ENCODE data around the gene SPATA13. TPM values are rescaled to one million over a fixed set of nuclear protein-coding genes. Genes with fewer than 3 reads are reported as not detected.

The SPATA13 gene
- total RNA-seq, 1 experiment from 2014 or later, result 14.1 TPM

GRCh38 chr13:24115671-24116070, 44.8 kb upstream of the SPATA13 start:
- H2BK15ac ChIP-seq (ENCODE audit: low read depth, low read length), result no peak overlapping the region
- H3K4me2 ChIP-seq (ENCODE audit: insufficient read depth, insufficient read length, low read length), result no peak overlapping the region
- H3K4me1 ChIP-seq (ENCODE audit: insufficient read depth, low read length), result peaks cover 6% of the 10 kb centered on the region; the same call in 1 of the 2 replicates
- H3K27me3 ChIP-seq (ENCODE audit: insufficient read depth, low read length), result no peaks in the 10 kb centered on the region
- H3K14ac ChIP-seq (ENCODE audit: insufficient read depth, low read length), result no peak overlapping the region
- no peaks in the 10 kb centered on the region for H3K27me3 Mint-ChIP-seq (ENCODE audit: low read depth)
- DNase-seq, result no peak
- no peak overlapping the region for H2BK20ac ChIP-seq (ENCODE audit: low read depth, low read length, poor library complexity, severe bottlenecking)
- no peak overlapping the region for H4K91ac ChIP-seq (ENCODE audit: insufficient read length, low read depth, low read length)
- no peak overlapping the region; a peak in 1 of 5 replicates for H3K4me3 Mint-ChIP-seq
- H3K56ac ChIP-seq (ENCODE audit: insufficient read length, low read depth, low read length), result no peak overlapping the region
- H2AK5ac ChIP-seq (ENCODE audit: insufficient read length, low read length), result no peak overlapping the region
- peak overlapping the region in 1 of 3 experiments; percentile 41; a peak in 1 of 7 replicates for H3K27ac Mint-ChIP-seq
- no peak overlapping the region for H2BK120ac ChIP-seq (ENCODE audit: low read depth, low read length, poor library complexity, severe bottlenecking)
- H3K79me1 ChIP-seq (ENCODE audit: insufficient read depth, low read depth, low read length, poor library complexity, severe bottlenecking), result no peaks in the 10 kb centered on the region
- H3K9me3 Mint-ChIP-seq, result no peaks in the 10 kb centered on the region; a peak in 1 of 5 replicates
- no peaks in the 10 kb centered on the region for H4K20me1 ChIP-seq (ENCODE audit: control insufficient read depth, insufficient read depth, insufficient read length)
- no peak overlapping the region for H3K4ac ChIP-seq (ENCODE audit: low read depth, low read length)
- no peaks in the 10 kb centered on the region for H3K23me2 ChIP-seq (ENCODE audit: insufficient read length, low read depth, low read length, poor library complexity, severe bottlenecking)
- H3K9ac ChIP-seq (ENCODE audit: extremely low read depth, insufficient read length, low read length), result no peak overlapping the region
- no peak overlapping the region for H4K8ac ChIP-seq (replicated peaks; ENCODE audit: insufficient read length, low read depth, low read length)
- H3T11ph ChIP-seq (ENCODE audit: low read length), result no peak overlapping the region
- H3K9me3 ChIP-seq (ENCODE audit: control insufficient read depth, low read depth, low read length), result no peaks in the 10 kb centered on the region
- peaks cover 10 to 17% of the 10 kb centered on the region in 2 experiments for H3K4me1 Mint-ChIP-seq
- no CpG with 5 or more reads among the region's 6 CpGs for WGBS (ENCODE audit: extremely low coverage, insufficient read length, low lambda C conversion rate)
- TF ChIP-seq CTCF (conservative IDR thresholded peaks at IDR 0.05), result no peak
- H3K36me3 Mint-ChIP-seq (ENCODE audit: insufficient read depth in 1 of 3, low read depth in 3 of 3), result no peaks in the 10 kb centered on the region
- H3K18ac ChIP-seq (ENCODE audit: insufficient read length, low read depth, low read length), result no peak overlapping the region
- H3K27ac ChIP-seq (ENCODE audit: insufficient read length, low read depth, low read length), result no peak overlapping the region
- no peak overlapping the region for H2BK12ac ChIP-seq (ENCODE audit: insufficient read length, low read depth, low read length)
- no peaks in the 10 kb centered on the region for H3K79me2 ChIP-seq (ENCODE audit: insufficient read depth, low read length)
- H3K23ac ChIP-seq (ENCODE audit: insufficient read length, low read depth, low read length), result no peak overlapping the region
- no peak overlapping the region for H2AFZ ChIP-seq (ENCODE audit: low read length)
- H4K5ac ChIP-seq (ENCODE audit: insufficient read length, low read depth, low read length), result no peak overlapping the region
- H2BK5ac ChIP-seq (ENCODE audit: insufficient read length, low read length), result no peak overlapping the region

All from H9 (cell line).